GM18873 (cell line): ENCODE measurements around the gene NADK2.
"Not testable (repeated sequence)": the region's sequence is repeated elsewhere in the genome, so short reads cannot be mapped to it uniquely, and the experiment has no call there.

Experiments used
- ATAC-seq: cut with Tn5 transposase; IDR thresholded peaks from one replicate; pipeline ENCODE4 v1.9.1; 2021; ENCODE audit warnings: mild to moderate bottlenecking, moderate library complexity, moderate number of reproducible peaks; ENCODE audit not compliant: unreplicated experiment, low FRiP score

NADK2 gene, protein sequence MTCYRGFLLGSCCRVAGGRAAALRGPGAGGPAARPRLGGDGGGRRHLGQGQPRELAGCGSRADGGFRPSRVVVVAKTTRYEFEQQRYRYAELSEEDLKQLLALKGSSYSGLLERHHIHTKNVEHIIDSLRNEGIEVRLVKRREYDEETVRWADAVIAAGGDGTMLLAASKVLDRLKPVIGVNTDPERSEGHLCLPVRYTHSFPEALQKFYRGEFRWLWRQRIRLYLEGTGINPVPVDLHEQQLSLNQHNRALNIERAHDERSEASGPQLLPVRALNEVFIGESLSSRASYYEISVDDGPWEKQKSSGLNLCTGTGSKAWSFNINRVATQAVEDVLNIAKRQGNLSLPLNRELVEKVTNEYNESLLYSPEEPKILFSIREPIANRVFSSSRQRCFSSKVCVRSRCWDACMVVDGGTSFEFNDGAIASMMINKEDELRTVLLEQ

DNA sequence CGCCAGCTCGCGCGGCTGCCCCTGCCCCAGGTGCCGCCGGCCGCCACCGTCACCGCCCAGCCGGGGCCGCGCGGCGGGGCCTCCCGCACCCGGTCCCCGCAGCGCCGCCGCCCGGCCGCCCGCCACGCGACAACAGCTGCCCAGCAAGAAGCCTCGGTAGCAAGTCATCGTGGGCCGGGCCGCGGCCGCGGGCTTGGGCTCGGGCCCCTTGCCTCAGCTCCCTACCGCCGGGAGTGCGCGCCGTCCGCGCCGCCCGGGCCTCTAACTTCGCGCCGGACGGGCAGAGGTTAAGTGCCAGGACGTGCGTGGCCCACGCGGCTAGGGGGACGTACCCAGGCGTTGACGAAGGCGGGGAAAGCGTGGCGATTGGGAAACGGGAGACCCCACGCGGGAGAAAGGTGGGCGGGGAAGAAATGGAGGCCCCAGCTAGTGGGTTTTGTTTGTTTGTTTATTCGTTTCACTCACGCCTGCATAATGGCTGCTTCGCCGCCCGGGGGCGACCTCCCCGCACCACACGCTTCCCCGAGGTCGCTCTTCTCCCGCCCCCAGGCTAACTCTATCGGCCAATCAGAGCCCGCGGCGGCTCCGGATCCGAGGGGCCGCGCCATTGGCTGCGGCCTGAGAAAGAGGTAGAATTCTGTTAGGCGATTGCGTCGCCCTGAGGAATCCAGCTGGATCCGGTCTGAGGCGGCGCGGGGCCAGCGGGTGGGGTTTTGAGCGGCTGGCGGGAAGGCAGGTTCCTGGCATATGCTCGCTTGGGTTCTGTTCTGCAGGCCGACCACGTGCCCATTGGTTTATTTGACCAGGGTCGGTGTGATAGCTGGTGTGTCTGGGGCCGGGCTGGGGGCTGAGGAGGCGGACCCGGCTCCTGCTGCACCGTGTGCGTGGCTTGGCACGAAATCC, at the start of gene NADK2:
NADK2 (minus strand) TSS at position 295 of the 903 bp plus-strand sequence; CDS start at position 168, 127 bp downstream.
- peak; percentile 89 for ATAC-seq

DNA sequence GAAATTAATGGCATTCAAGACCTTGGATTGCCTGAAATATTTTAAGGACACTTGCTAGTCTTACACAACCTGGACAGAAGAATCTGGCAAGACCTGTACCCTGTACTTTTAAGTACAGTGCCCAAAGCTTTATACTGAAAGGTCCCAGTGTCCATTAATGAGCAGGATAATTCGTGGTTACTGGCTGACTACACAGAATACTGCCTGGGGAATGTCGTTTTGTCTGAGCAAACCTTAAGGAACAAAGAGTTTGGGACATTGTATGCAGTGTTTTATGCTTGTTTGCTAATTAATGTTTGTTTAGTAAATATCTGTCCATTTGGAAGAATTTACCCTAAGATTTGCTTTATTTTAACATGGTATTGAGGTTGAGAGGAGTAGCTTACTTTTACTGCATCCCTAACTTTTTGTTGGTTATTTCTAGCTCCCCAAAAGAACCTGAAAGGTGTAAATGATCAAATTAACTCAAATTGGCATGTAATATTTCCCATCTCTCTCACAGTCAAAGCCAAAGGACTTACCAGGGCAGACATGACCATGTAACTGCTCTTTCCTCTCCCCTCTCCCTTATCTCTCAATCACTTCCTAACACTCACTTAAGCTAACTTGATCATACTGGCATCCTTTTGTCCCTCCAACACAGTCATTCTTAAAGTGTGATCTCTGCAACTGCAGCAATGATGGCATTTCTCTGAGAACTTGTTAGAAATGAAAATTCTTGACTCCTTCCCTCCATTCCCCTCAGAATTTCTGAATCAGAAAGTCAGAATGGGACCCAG, 44.3 kb upstream of the NADK2 start:
- no peak for ATAC-seq

DNA sequence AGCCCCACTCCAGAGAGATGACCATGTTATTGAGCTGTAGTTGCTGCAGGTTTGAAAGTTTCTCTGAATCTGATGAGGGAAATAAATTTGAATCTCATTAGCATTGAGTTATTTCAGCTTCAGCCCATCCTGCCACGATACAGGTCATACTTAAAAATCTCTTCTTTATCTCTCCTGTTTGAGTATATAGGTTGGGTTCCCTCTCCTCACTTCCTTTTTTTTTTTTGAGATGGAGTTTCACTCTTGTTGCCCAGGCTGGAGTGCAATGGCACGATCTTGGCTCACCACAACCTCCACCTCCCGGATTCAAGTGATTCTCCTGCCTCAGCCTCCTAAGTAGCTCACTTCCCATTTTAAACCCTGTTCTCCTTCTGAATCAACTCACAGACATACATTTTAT, 42.0 kb upstream of the NADK2 start:
- ATAC-seq, result not testable (repeated sequence)

DNA sequence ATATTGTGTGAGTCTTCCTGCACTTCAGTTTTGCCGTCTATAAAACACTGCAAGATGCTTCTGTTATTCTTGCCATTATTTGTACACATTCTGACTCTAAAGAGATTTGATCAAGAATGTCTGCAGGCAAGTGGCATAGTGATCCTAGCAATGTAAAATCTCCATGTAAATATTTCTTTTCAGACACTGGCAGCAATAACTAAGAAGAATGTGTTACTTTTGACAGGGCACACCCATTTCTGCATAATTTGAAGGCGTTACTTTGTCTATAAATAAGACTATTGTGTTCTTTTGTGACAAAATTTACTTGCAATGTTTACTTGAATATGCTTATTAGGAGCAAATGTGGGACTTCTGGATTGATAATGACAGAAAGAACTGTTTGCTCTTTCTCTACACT, 39.9 kb upstream of the NADK2 start:
- no peak for ATAC-seq

DNA sequence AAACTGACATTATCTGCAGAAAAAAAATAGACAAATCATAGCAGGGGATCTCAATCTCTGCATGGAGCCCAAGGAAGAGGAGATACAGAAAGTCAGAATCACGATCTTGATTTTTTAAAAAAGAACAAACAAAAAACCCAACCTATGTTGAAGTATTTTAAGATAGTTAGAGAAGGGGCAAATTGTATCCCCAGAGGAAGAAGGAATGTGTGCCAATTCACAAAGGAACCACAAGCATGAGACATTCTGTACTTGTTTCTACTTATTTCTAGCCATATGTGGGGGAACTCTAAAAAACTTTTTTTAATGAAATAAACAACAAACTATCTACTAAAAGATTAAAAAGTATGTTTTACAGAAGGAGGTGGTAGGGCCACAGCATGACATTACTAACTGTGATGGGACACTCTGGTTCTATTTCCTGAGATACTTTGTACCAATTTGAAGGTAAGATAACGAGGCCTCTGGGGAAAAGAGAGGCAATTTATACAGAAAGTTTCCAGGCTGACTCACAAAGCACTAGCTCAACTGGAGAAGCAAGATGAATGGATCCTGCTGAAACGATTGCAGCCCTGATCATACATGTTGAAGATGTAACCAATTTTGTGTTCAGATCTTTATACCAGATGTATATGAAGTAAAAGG, 37.5 kb upstream of the NADK2 start:
- ATAC-seq, result no peak

DNA sequence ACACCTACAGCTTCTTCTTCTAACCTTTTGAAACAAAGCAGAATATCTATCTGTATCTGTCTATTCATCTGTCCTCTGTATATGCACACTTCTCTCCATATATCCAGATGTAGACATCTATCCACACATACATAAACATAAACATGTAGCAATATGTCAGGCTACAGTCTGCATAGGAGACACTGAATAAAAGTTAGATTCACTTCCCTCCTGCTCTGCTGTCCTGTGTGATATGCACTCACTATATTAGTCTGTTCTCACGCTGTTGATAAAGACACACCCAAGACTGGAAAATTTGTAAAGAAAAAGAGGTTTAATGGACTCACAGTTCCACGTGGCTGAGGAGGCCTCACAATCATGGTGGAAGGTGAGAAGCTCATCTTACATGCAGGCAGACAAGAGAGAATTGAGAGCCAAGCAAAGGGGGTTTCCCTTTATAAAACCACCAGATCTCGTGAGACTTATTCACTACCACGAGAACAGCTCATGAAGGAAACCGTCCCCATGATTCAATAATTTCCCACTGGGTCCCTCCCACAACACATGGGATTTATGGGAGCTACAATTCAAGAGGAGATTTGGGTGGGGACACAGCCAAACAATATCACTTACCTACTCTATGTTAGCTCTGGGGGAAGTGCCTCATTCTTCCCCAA, 35.9 kb upstream of the NADK2 start:
- no peak for ATAC-seq

DNA sequence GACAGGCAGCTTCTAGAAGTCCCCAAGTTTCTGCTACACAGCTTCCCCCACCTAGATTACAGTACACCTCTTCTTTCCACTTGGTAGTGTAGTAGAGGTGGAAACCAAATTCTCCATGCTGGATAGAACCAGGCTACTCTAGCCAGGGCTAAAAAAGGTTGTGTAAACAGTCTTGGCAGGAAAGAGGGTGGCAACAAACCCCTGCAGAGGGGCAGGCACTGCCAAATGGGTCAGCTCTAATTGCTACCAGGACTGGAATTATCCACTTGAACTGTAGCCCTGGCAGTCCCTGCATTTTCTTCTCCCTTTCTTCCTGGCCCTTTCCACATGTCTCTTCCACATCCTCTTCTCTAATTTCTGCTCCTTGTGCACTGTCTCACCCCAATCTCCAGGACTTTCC, 35.1 kb upstream of the NADK2 start:
- no peak for ATAC-seq

DNA sequence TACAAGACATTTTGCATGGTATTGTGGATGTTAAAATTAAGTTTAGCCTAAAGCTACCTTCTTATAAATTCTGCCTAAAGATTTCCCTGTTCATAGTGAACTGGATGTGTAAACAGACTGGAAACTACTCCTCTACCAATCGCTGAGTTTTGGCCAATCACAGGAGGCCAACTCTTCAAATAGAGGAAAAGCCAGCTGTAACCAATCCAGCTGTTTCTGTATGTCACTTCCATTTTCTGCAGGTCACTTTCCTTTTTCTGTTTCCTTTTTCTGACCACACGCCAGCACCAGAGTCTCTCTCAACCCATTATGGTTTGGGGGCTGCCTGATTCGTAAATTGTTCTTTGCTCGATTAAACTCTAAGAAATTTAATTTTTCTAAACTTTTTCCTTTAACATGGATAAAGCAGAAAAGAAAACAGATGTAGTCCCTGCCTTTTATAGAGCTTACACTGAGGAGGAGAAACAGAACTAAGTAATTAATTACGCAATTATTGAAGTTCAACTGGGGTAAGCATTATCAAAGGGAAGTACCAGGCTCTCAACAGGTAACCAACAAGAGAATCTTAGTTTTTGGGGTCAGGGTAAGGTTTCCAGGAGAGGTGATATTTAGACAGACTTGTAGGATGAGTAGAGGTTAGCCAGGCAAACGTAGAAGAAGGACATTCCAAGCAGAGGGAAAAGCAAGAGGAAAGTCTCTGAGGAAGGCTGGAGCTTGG, 32.2 kb upstream of the NADK2 start:
- no peak for ATAC-seq

DNA sequence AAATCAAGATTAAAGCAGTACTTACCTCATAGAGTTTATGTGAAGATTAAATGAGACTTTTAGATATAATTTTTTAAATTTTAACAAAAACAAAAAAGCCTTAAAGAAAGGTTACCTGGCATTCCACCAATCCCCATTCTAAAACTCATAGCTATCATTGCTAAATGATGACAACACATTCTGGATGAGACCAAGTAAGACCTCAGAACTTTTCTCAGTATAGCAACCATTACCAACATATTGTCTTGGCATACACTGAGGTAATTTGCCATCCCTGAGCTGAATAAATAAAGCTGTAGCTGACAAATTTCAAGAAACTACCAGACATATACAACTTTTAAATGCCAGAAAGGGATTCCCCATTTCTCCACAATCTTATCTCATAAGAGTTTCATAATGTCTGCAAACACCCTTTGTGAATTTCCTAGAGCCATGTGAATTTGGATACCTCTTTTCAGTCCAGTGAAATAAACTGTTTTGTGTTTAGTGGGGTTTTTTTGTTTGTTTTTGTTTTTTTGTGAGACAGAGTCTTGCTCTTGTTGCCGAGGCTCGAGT, 30.5 kb upstream of the NADK2 start:
- ATAC-seq, result no peak

DNA sequence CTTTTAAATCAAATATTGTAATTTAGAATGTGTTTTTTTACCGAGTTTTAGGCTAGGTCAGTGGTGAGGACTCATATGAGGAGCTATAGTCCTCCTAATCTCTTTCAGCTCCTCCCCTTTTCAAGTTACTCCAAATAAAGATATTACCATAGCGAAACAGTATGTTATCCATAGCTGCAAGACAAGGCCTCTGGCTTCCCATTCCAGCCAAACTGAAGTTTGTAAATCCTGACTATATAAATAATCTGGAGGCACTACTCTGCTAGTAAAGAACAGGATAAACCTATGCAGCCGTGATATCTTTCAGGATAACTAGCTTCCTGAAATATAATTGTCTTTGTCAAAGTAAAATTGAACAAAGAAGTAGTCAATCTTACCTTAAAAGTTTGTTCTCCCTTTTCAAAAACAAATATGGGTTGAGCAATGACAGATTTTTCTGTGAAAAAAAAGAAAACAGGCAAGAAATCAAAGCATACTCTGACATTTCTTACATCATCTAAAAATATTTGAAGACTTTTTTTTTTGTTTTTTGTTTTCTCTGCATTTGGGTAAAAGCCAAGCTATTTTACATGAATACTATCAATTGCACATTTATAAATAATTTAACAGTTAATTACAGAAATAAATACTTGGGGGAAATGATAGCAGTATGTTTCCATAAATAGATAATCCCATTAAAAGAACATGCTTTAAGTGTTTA, 29.3 kb upstream of the NADK2 start:
- no peak for ATAC-seq

DNA sequence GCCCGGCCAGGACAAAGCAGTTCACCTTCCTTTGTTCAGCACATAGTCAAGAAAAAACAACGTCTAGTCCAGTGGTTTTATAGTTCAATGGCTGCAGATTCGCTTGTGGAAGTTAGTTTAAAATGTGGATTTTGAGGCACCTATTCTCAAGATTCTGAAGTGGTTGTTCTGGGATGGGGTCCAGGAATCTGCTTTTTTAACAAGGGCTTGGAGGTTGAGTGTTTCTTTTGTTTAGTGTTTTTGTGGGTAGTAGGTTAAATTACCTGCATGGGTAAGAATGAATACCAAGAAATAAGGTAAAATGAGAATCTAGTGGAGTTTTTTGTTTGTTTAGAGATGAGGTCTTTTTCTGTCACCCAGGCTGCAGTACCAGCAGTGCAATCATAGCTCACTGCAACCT, 28.4 kb upstream of the NADK2 start:
- ATAC-seq, result no peak

DNA sequence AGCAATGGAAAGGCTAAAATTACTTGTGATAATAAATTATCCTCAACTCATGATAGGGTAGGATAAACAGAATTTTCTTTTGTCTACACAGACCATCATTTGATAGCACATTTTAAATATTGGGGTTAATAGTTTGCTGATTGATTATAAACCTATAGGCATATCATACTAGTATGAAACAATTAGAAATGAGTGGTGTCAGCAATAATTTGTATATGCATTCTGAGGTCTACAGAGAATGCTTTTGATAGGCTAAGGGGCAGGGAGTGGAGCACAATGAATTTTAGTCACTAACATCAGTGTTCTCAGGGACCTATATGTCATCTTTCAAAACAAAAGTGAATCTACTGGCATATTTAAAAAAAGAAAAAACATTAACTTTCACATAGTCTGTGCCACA, 27.8 kb upstream of the NADK2 start:
- no peak for ATAC-seq

DNA sequence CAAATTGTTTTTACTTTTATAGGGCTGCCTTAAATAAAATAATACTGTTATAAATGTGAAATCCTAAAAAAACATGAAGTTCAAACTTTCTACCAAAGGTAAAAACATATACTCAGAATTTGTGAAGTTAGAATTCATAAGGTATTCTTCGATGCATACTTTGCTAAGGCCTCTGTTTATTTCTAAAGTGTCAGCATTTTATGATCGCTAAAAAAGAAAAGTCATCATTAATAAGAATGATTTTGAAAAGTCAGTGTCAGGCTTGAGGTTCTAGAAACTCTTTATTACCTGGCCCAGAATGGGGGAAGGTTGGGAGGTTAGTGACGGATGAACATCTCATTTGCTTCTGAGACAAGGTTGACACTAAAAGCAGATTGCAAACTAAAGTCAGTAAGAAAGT, 26.2 kb upstream of the NADK2 start:
- ATAC-seq, result no peak

DNA sequence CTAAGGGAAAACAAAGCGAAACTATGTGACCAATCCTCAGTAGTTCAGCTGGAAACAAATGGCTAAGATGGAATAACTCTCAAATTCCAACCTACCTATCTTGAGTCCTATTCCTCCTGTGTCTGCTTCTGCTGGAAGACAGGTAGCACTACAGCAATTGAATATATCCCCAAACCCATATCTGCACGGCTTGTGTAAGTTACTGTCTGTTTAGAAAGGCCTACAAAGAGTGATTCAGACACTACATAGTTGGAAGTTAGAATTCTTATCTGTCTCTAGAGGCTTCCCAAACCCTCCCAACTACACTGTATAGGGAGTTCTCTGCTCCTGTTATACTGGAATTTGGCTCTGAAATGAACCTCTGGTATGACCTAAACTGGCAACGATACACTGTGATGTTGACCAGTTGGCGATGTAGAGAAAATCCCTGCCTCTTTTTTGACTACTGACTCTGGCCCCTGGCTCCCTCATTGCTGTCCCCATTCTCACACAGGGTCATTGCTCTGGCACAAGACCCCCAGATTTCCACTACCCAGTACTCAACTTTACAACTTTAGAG, 22.6 kb upstream of the NADK2 start:
- no peak for ATAC-seq

DNA sequence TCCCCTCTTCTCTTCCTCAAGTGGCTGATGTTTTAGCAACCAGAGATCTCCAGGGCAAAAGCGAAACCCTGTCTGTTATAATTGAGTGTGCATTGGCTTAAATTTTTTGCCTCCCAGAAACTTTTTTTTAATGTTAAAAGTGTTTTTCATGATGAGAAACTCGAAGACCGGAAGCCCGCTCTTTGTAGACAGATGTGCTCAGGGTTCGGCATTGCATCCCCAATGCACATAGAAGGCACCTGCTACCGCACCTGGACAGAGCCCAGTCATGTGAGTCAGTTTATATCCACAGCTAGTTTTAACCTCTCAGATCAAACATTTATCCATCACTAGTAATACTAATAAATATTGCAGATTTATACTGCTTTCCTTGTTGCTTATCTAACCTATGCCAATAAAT, 19.5 kb upstream of the NADK2 start:
- no peak for ATAC-seq

DNA sequence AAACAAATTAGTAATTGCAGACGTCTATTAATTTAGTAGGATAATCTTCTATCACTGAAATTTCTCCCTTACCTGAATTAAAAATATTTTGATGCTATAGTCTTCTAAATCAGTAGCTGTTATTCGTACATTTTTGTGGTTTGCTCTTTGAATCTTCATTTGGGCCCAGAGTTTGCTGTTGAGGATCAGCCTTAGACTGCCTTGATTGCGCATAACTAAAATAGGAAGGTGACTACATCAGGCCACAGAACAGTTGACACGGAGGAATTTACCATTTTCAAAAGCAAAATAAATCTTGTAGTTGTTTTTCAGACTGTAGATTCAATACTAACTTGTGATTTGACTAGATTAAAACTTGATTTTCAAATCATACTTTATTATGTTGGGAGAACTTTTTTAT, 11.8 kb upstream of the NADK2 start:
- ATAC-seq, result no peak

DNA sequence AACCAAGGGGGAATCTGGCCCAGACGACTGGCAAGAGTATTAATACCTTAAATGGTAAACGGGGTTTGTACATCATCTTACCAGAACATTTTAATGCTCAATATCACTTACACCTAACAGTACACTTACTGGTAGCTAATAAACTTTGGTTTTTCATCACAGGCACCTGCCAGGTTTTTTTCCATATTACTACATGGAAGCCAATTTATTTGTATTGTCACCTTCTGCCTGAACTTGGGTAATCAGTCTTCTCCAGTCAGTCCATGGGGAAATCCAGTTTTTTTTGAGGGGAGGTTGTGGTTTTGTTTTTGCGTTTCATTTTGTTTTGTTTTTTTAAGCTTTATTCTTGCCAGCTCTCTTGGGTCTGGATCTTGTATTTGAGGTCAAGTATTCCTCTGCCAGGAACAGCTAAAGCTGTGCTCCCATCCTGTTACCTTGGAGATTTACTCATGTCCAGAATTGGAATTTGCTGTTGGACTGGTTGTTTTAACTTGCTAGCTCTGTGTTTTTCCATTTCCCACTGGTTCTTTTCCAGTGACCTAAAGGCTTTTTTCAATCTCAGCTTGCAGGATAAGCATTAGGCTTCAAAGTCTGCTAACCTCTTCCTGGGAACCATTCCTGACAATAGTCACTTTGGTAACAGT, 11.1 kb upstream of the NADK2 start:
- no peak for ATAC-seq
